Body of pancreas (tissue), 4 donors: ENCODE data around the gene EEPD1.

Experiments used
- CTCF ChIP-seq, 7 experiments: fragments of 450-650 bp in 4 of 7; fragments of 200-600 bp in 3 of 7; sonication (generic) in 3 of 7; IDR thresholded peaks; one replicate each; pipeline ENCODE4 v1.5.1; 2016 to 2019; ENCODE audit warnings: antibody characterized with exemption in 7 of 7
- POLR2A ChIP-seq, 3 donors: fragments of 450-650 bp; IDR thresholded peaks; one replicate each; pipeline ENCODE4 v1.6.1; 2016; ENCODE audit warnings: antibody characterized with exemption in 3 of 3, mild to moderate bottlenecking in 2 of 3

- TF ChIP-seq CTCF (IDR thresholded peaks at IDR 0.05) (no peak), POLR2A (IDR thresholded peaks at IDR 0.05) (no peak)
Measured at GRCh38 chr7:36185092-36185491, 32.0 kb downstream of the EEPD1 start.
